A549 (cell line): ENCODE measurements around the gene TRMU. TPM values are rescaled to one million over a fixed set of nuclear protein-coding genes. Genes with fewer than 3 reads are reported as not detected.

Experiments
- ATAC-seq, 2 experiments: fragments of 200-7000 bp in 1 of 2; fragments of >200 bp in 1 of 2; cut with Nextera tagmentation in 1 of 2; cut with Tn5 transposase in 1 of 2; 3 replicates each; pipeline versions ENCODE4 v1.8.0 to v1.9.1; 2018 to 2020; ENCODE audit warnings: mild to moderate bottlenecking in 1 of 2, moderate library complexity in 1 of 2
- CTCF ChIA-PET: fragments of 300-600 bp; sonication (Branson Sonifier 250); formaldehyde crosslinking; extraction: SDS; loops from one replicate; lab custom pipeline; 2021; ENCODE audit warnings: antibody characterized with exemption, inconsistent platforms; lab: Yijun Ruan, JAX
- POLR2A ChIA-PET: fragments of 350-600 bp; formaldehyde crosslinking; extraction: SDS; loops from one replicate; lab custom pipeline; 2021; ENCODE audit warnings: antibody characterized with exemption, inconsistent platforms; lab: Yijun Ruan, JAX
- DNase-seq, 2 experiments: peaks; one replicate each; pipeline versions ENCODE4 v3.0.0 to v3.0.0-alpha.2; 2011 to 2016; ENCODE audit warnings: low read depth in 1 of 2, low spot score in 1 of 2
- FAIRE-seq: peaks from 2 replicates; lab custom pipeline; 2011; peaks lifted over from hg19 to GRCh38; lab: Jason Lieb, UNC
- H3K27ac ChIP-seq, 2 experiments: fragments of >200 bp; sonication (Bioruptor Twin); formaldehyde crosslinking; 3 replicates each; pipeline ENCODE4 v1.5.1; 2016 to 2017
- H3K4me1 ChIP-seq: fragments of >200 bp; sonication (Bioruptor Twin); formaldehyde crosslinking; 3 replicates; pipeline ENCODE4 v1.6.1; 2016
- H3K4me2 ChIP-seq: fragments of >200 bp; sonication (Bioruptor Twin); formaldehyde crosslinking; 3 replicates; pipeline ENCODE4 v1.6.1; 2016
- H3K4me3 ChIP-seq: fragments of >200 bp; sonication (Bioruptor Twin); formaldehyde crosslinking; 3 replicates; pipeline ENCODE4 v1.5.1; 2016
- H3K9me3 ChIP-seq: fragments of >200 bp; sonication (Bioruptor Twin); formaldehyde crosslinking; 3 replicates; pipeline ENCODE4 v1.6.1; 2016
- BHLHE40 ChIP-seq: IDR thresholded peaks from 2 replicates; pipeline ENCODE4 v1.6.1; 2012; ENCODE audit warnings: low read depth, low read length, inconsistent platforms
- CBX2 ChIP-seq: fragments of 200-600 bp; sonication (generic); IDR thresholded peaks from 2 replicates; pipeline ENCODE4 v1.6.1; 2016; ENCODE audit warnings: low read depth, mild to moderate bottlenecking, borderline replicate concordance
- CBX8 ChIP-seq: fragments of 200-600 bp; sonication (generic); IDR thresholded peaks from 2 replicates; pipeline ENCODE4 v1.6.1; 2016
- CEBPB ChIP-seq, 2 experiments: fragments of >200 bp in 1 of 2; sonication (Bioruptor Twin) in 1 of 2; formaldehyde crosslinking in 1 of 2; IDR thresholded peaks; 2 replicates each; pipeline ENCODE4 v1.6.1; 2012 to 2016
- E2F6 ChIP-seq: IDR thresholded peaks from 2 replicates; pipeline ENCODE4 v1.6.1; 2012; ENCODE audit warnings: low read depth, borderline replicate concordance
- EHF ChIP-seq: fragments of 250-450 bp; sonication (Bioruptor Pico); IDR thresholded peaks from 2 replicates; pipeline ENCODE4 v1.5.0; 2020; ENCODE audit warnings: mild to moderate bottlenecking
- ESRRA ChIP-seq: fragments of 150-350 bp; IDR thresholded peaks from 2 replicates; pipeline ENCODE4 v1.6.1; 2014; ENCODE audit warnings: mild to moderate bottlenecking, low read length, borderline replicate concordance
- FOSB ChIP-seq: fragments of 250-450 bp; sonication (Bioruptor Pico); IDR thresholded peaks from 2 replicates; pipeline ENCODE4 v1.5.0; 2020; ENCODE audit warnings: mild to moderate bottlenecking, moderate library complexity
- FOXS1 ChIP-seq: fragments of 250-450 bp; sonication (Bioruptor Pico); IDR thresholded peaks from 2 replicates; pipeline ENCODE4 v1.5.0; 2020; ENCODE audit warnings: mild to moderate bottlenecking, moderate library complexity
- HOXA7 ChIP-seq: fragments of 250-450 bp; sonication (Bioruptor Pico); IDR thresholded peaks from 2 replicates; pipeline ENCODE4 v1.5.0; 2020; ENCODE audit warnings: mild to moderate bottlenecking, moderate library complexity
- JUN ChIP-seq, 2 experiments: fragments of >200 bp; sonication (Bioruptor Twin); formaldehyde crosslinking; IDR thresholded peaks; 2 replicates in 1 of 2; 3 replicates in 1 of 2; pipeline ENCODE4 v1.6.1; 2016 to 2017
- KDM5A ChIP-seq: fragments of 200-600 bp; sonication (generic); IDR thresholded peaks from 2 replicates; pipeline ENCODE4 v1.6.1; 2016; ENCODE audit warnings: antibody characterized with exemption, mild to moderate bottlenecking
- MYC ChIP-seq: IDR thresholded peaks from 2 replicates; pipeline ENCODE4 v1.6.1; 2012; ENCODE audit warnings: mild to moderate bottlenecking, inconsistent platforms, low read length, improper control_type of control experiment, borderline replicate concordance
- NFE2L2 ChIP-seq: fragments of 150-350 bp; conservative IDR thresholded peaks from 2 replicates; pipeline ENCODE4 v1.6.1; 2014; ENCODE audit warnings: low read length
- NR3C1 ChIP-seq: fragments of >200 bp; sonication (Bioruptor Twin); formaldehyde crosslinking; IDR thresholded peaks from 3 replicates; pipeline ENCODE4 v1.6.1; 2017
- PBX3 ChIP-seq: IDR thresholded peaks from 2 replicates; pipeline ENCODE4 v1.6.1; 2012
- POLR2A ChIP-seq: IDR thresholded peaks from 2 replicates; pipeline ENCODE4 v1.6.1; 2012; ENCODE audit warnings: mild to moderate bottlenecking, low read length
- POLR2AphosphoS2 ChIP-seq: conservative IDR thresholded peaks from 2 replicates; pipeline ENCODE4 v1.6.1; 2012; ENCODE audit warnings: low read length, improper control_type of control experiment, inconsistent platforms
- RARB ChIP-seq: fragments of 250-450 bp; sonication (Bioruptor Pico); IDR thresholded peaks from 2 replicates; pipeline ENCODE4 v1.8.0; 2021; ENCODE audit warnings: mild to moderate bottlenecking, moderate library complexity
- RCOR1 ChIP-seq: fragments of 150-350 bp; IDR thresholded peaks from 2 replicates; pipeline ENCODE4 v1.6.1; 2014; ENCODE audit warnings: antibody characterized with exemption, low read length, low read depth
- REST ChIP-seq: fragments of 200-600 bp; sonication (generic); IDR thresholded peaks from 2 replicates; pipeline ENCODE4 v1.6.1; 2016; ENCODE audit warnings: antibody characterized with exemption, mild to moderate bottlenecking, moderate library complexity
- SMC3 ChIP-seq: fragments of >200 bp; sonication (Bioruptor Twin); formaldehyde crosslinking; IDR thresholded peaks from 3 replicates; pipeline ENCODE4 v1.6.1; 2018; ENCODE audit warnings: inconsistent platforms
- WGBS: methylation state at CpG from one replicate; pipeline ENCODE4 v1.1.6; 2017; ENCODE audit errors: missing lambda C conversion rate; 5-methylcytosine and 5-hydroxymethylcytosine counted together
- polyA plus RNA-seq, 4 experiments: library from polyadenylated mRNA; depleted of rRNA in 3 of 4; stranded (reverse); fragments of >200 nt; fragmentation: RNase III in 1 of 4; extraction: RNeasy Plus Mini Kit Qiagen cat#74134 plus additional on column Dnase treatment in 1 of 4; gene quantifications; 2 replicates in 3 of 4; 3 replicates in 1 of 4; pipeline ENCODE4 v1.2.3, GENCODE V29; 2011 to 2017

TRMU gene
- polyA plus RNA-seq, 2 of the 4 experiments (the other 2 are of a cell fraction) = 33.4 to 44.1 TPM

- no peak overlapping the region for H3K4me3 ChIP-seq
- FAIRE-seq = no peak
- no peak overlapping the region for H3K4me2 ChIP-seq
- ChIA-PET POLR2A (no interaction called here), CTCF (interaction anchor here (0.8 to 11.9 kb wide), 2 partner anchors 128 to 185 kb away, joined by 3 to 184 read pairs; partner anchors contain the start of gene CELSR1)
- no peak for DNase-seq
- no peak for ATAC-seq
- H3K4me1 ChIP-seq = peaks cover 14% of the 10 kb centered on the region
- 92% methylated on average over 5 of the region's 8 CpGs for WGBS
- peak overlapping the region; percentile 27 to 65; a peak in 3 of 6 replicates for H3K27ac ChIP-seq
- no peaks in the 10 kb centered on the region for H3K9me3 ChIP-seq
- TF ChIP-seq ESRRA (no peak), RCOR1 (no peak), BHLHE40 (no peak), FOXS1 (CRISPR knock-in tag) (no peak), MYC (no peak), EHF (CRISPR knock-in tag) (no peak), CEBPB (IDR thresholded peaks at IDR 0.05) (no peak)
These were observed 18.1 kb downstream of the TRMU start for GRCh38 chr22:46353483-46354105.

- Histone ChIP-seq H3K27ac (peak overlapping the region in 1 of 2 experiments; percentile 39; a peak in 2 of 6 replicates), H3K4me1 (peaks cover 14% of the 10 kb centered on the region), H3K9me3 (no peaks in the 10 kb centered on the region), H3K4me3 (no peak overlapping the region), H3K4me2 (no peak overlapping the region)
- TF ChIP-seq RARB (CRISPR knock-in tag) = no peak
- no peak for TF ChIP-seq SMC3
- TF ChIP-seq FOSB (CRISPR knock-in tag) = no peak
- TF ChIP-seq HOXA7 (CRISPR knock-in tag) = no peak
- TF ChIP-seq RCOR1 = no peak
- TF ChIP-seq KDM5A = no peak
- no peak for TF ChIP-seq CBX2
- no peak for TF ChIP-seq E2F6
- no peak for TF ChIP-seq POLR2AphosphoS2
- TF ChIP-seq MYC = no peak
- TF ChIP-seq NR3C1 = no peak
- TF ChIP-seq PBX3 = no peak
- TF ChIP-seq POLR2A = no peak
- CTCF ChIA-PET = interaction anchor here (0.6 to 11.9 kb wide), 13 partner anchors 9 to 286 kb away, joined by 3 to 184 read pairs (median 3); partner anchors contain the start of gene CELSR1
- DNase-seq = no peak
- FAIRE-seq = no peak
- 87% methylated on average over 11 of the region's 21 CpGs for WGBS
- no peak for ATAC-seq
- POLR2A ChIA-PET = no interaction called here
These were observed 18.9 kb downstream of the TRMU start for GRCh38 chr22:46354176-46354992.

- FAIRE-seq = no peak
- WGBS = 62% methylated on average over 6 of the region's 7 CpGs
- Histone ChIP-seq H3K27ac (peak overlapping the region in 1 of 2 experiments; percentile 39; a peak in 2 of 6 replicates), H3K4me1 (peaks cover 14% of the 10 kb centered on the region), H3K4me3 (no peak overlapping the region), H3K4me2 (no peak overlapping the region), H3K9me3 (no peaks in the 10 kb centered on the region)
- POLR2A ChIA-PET = no interaction called here
- no peak for DNase-seq
- TF ChIP-seq BHLHE40 = no peak
- no peak for TF ChIP-seq REST
- no peak for TF ChIP-seq JUN (IDR thresholded peaks at IDR 0.05)
- TF ChIP-seq CBX8 = no peak
- TF ChIP-seq NFE2L2 = no peak
- CTCF ChIA-PET = interaction anchor here (0.6 to 11.9 kb wide), 17 partner anchors 8 to 346 kb away, joined by 3 to 184 read pairs (median 3); partner anchors contain the start of gene CELSR1
- no peak for ATAC-seq
These were observed 19.4 kb downstream of the TRMU start for GRCh38 chr22:46354993-46355305.
